Smooth muscle cell (in vitro differentiated cells): ENCODE results near the gene NUP98. TPM values are rescaled to one million over a fixed set of nuclear protein-coding genes. Genes with fewer than 3 reads are reported as not detected.

Experiments
- DNase-seq: peaks from one replicate; lab custom pipeline; 2025; ENCODE audit not compliant: unreplicated experiment; lab: John Stamatoyannopoulos, UW
- H2AFZ ChIP-seq: fragments of 200-600 bp; sonication (generic); 2 replicates; pipeline ENCODE4 v1.6.0; 2016; ENCODE audit warnings: antibody characterized with exemption, low read depth, mild to moderate bottlenecking
- H3F3A ChIP-seq: fragments of 200-600 bp; sonication (generic); 2 replicates; pipeline ENCODE4 v1.6.0; 2017; ENCODE audit warnings: antibody characterized with exemption, low read depth
- H3K27ac ChIP-seq: fragments of 200-600 bp; sonication (generic); 2 replicates; pipeline ENCODE4 v1.5.1; 2016; ENCODE audit warnings: low read depth, mild to moderate bottlenecking
- H3K27me3 ChIP-seq: fragments of 200-600 bp; sonication (generic); 2 replicates; pipeline ENCODE4 v1.6.1; 2016; ENCODE audit warnings: low read depth, mild to moderate bottlenecking
- H3K36me3 ChIP-seq: fragments of 200-600 bp; sonication (generic); 2 replicates; pipeline ENCODE4 v1.5.1; 2016; ENCODE audit warnings: low read depth
- H3K4me1 ChIP-seq: fragments of 200-600 bp; sonication (generic); 2 replicates; pipeline ENCODE4 v1.5.1; 2016; ENCODE audit warnings: low read depth
- H3K4me2 ChIP-seq: fragments of 200-600 bp; sonication (generic); 2 replicates; pipeline ENCODE4 v1.6.0; 2016; ENCODE audit warnings: mild to moderate bottlenecking
- H3K4me3 ChIP-seq: fragments of 200-600 bp; sonication (generic); 2 replicates; pipeline ENCODE4 v1.5.1; 2016; ENCODE audit warnings: mild to moderate bottlenecking
- H3K79me2 ChIP-seq: fragments of 200-600 bp; sonication (generic); 2 replicates; pipeline ENCODE4 v1.6.0; 2016; ENCODE audit warnings: low read depth, mild to moderate bottlenecking
- H3K9ac ChIP-seq: fragments of 200-600 bp; sonication (generic); 2 replicates; pipeline ENCODE4 v1.6.0; 2016; ENCODE audit warnings: low read depth
- H3K9me3 ChIP-seq: fragments of 200-600 bp; sonication (generic); replicated peaks from 2 replicates; pipeline ENCODE4 v1.5.1; 2016; ENCODE audit warnings: low read depth
- H4K20me1 ChIP-seq: fragments of 200-600 bp; sonication (generic); 2 replicates; pipeline ENCODE4 v1.6.0; 2016; ENCODE audit warnings: low read depth
- CTCF ChIP-seq: fragments of 200-600 bp; sonication (generic); IDR thresholded peaks from 2 replicates; pipeline ENCODE4 v1.5.1; 2017; ENCODE audit warnings: borderline replicate concordance, mild to moderate bottlenecking, antibody characterized with exemption; ENCODE audit not compliant: insufficient read depth, poor library complexity, severe bottlenecking
- WGBS: methylation state at CpG from one replicate; pipeline ENCODE4 v1.1.7; 2016; ENCODE audit warnings: low lambda C conversion rate; 5-methylcytosine and 5-hydroxymethylcytosine counted together
- polyA plus RNA-seq: library from polyadenylated mRNA; unstranded; fragments of >200 nt; fragmentation: Nextera tagmentation; extraction: Ambion mirVana; gene quantifications from 2 replicates; pipeline ENCODE4 v1.2.1, GENCODE V29; 2016
- total RNA-seq: library from RNA; depleted of rRNA; stranded (reverse); fragments of >200 nt; gene quantifications from 2 replicates; pipeline ENCODE4 v1.2.3, GENCODE V29; 2014

The NUP98 gene
- total and polyA plus RNA-seq, 2 experiments from 2014 or later = 19.6 to 84.0 TPM

- Histone ChIP-seq H2AFZ (no peak overlapping the region), H3K36me3 (peaks cover 24% of the 10 kb centered on the region), H3K9ac (no peak overlapping the region), H3K9me3 (no peaks in the 10 kb centered on the region), H3K27ac (no peak overlapping the region), H3F3A (peaks cover 9% of the 10 kb centered on the region), H3K4me2 (no peak overlapping the region), H3K4me3 (no peak overlapping the region), H3K27me3 (no peaks in the 10 kb centered on the region), H3K4me1 (no peaks in the 10 kb centered on the region), H4K20me1 (no peaks in the 10 kb centered on the region), H3K79me2 (peaks cover 5% of the 10 kb centered on the region)
- DNase-seq = no peak
- TF ChIP-seq CTCF = no peak
- WGBS = 90% methylated on average over 4 of the region's 4 CpGs
Measured at GRCh38 chr11:3710485-3711259, 86.7 kb downstream of the NUP98 start.

- H3K4me2 ChIP-seq = no peak overlapping the region
- H3F3A ChIP-seq = peaks cover 9% of the 10 kb centered on the region
- no peak for DNase-seq
- H2AFZ ChIP-seq = no peak overlapping the region
- H3K79me2 ChIP-seq = peaks cover 5% of the 10 kb centered on the region
- H3K9ac ChIP-seq = no peak overlapping the region
- H3K4me1 ChIP-seq = no peaks in the 10 kb centered on the region
- no peak overlapping the region for H3K4me3 ChIP-seq
- H3K9me3 ChIP-seq = no peaks in the 10 kb centered on the region
- no peaks in the 10 kb centered on the region for H4K20me1 ChIP-seq
- WGBS = 100% methylated on average over 1 of the region's 1 CpG
- H3K36me3 ChIP-seq = peaks cover 27% of the 10 kb centered on the region
- TF ChIP-seq CTCF = no peak
- H3K27ac ChIP-seq = no peak overlapping the region
- H3K27me3 ChIP-seq = no peaks in the 10 kb centered on the region
Measured at GRCh38 chr11:3709977-3710376, 87.4 kb downstream of the NUP98 start.

- H3K36me3 ChIP-seq = peaks cover 17% of the 10 kb centered on the region
- no peak overlapping the region for H3K4me2 ChIP-seq
- H3F3A ChIP-seq = peaks cover 5% of the 10 kb centered on the region
- no peaks in the 10 kb centered on the region for H3K4me1 ChIP-seq
- no peak overlapping the region for H3K9ac ChIP-seq
- TF ChIP-seq CTCF = no peak
- no peak overlapping the region for H3K4me3 ChIP-seq
- H4K20me1 ChIP-seq = no peaks in the 10 kb centered on the region
- peaks cover 5% of the 10 kb centered on the region for H3K79me2 ChIP-seq
- no peak overlapping the region for H3K27ac ChIP-seq
- 85% methylated on average over 2 of the region's 2 CpGs for WGBS
- H3K27me3 ChIP-seq = no peaks in the 10 kb centered on the region
- no peak for DNase-seq
- no peak overlapping the region for H2AFZ ChIP-seq
- no peaks in the 10 kb centered on the region for H3K9me3 ChIP-seq
Measured at GRCh38 chr11:3707176-3707575, 90.2 kb downstream of the NUP98 start.

- peaks cover 20% of the 10 kb centered on the region for H3K36me3 ChIP-seq
- no peak overlapping the region for H3K9ac ChIP-seq
- no peak for TF ChIP-seq CTCF
- no peaks in the 10 kb centered on the region for H4K20me1 ChIP-seq
- no peak overlapping the region for H3K27ac ChIP-seq
- H3K79me2 ChIP-seq = no peaks in the 10 kb centered on the region
- H3F3A ChIP-seq = no peaks in the 10 kb centered on the region
- no peak overlapping the region for H3K4me3 ChIP-seq
- no peaks in the 10 kb centered on the region for H3K27me3 ChIP-seq
- WGBS = 98% methylated on average over 3 of the region's 3 CpGs
- DNase-seq = no peak
- H3K4me1 ChIP-seq = no peaks in the 10 kb centered on the region
- no peak overlapping the region for H3K4me2 ChIP-seq
- no peak overlapping the region for H2AFZ ChIP-seq
- H3K9me3 ChIP-seq = no peaks in the 10 kb centered on the region
Measured at GRCh38 chr11:3703383-3703782, 94.0 kb downstream of the NUP98 start.
